CD4-positive, alpha-beta T cell treated with Interleukin-1 beta for 1 hour (primary cell): ENCODE data around the gene SPECC1.
A peak's percentile ranks its signal among the peaks of the same experiment; 100 is the strongest.
"Not testable (repeated sequence)": the region's sequence is repeated elsewhere in the genome, so short reads cannot be mapped to it uniquely, and the experiment has no call there.

Experiments
- DNase-seq, 2 donors: peaks; one replicate each; pipeline ENCODE4 v3.0.0-alpha.2; 2020 to 2022

Gene SPECC1, protein sequence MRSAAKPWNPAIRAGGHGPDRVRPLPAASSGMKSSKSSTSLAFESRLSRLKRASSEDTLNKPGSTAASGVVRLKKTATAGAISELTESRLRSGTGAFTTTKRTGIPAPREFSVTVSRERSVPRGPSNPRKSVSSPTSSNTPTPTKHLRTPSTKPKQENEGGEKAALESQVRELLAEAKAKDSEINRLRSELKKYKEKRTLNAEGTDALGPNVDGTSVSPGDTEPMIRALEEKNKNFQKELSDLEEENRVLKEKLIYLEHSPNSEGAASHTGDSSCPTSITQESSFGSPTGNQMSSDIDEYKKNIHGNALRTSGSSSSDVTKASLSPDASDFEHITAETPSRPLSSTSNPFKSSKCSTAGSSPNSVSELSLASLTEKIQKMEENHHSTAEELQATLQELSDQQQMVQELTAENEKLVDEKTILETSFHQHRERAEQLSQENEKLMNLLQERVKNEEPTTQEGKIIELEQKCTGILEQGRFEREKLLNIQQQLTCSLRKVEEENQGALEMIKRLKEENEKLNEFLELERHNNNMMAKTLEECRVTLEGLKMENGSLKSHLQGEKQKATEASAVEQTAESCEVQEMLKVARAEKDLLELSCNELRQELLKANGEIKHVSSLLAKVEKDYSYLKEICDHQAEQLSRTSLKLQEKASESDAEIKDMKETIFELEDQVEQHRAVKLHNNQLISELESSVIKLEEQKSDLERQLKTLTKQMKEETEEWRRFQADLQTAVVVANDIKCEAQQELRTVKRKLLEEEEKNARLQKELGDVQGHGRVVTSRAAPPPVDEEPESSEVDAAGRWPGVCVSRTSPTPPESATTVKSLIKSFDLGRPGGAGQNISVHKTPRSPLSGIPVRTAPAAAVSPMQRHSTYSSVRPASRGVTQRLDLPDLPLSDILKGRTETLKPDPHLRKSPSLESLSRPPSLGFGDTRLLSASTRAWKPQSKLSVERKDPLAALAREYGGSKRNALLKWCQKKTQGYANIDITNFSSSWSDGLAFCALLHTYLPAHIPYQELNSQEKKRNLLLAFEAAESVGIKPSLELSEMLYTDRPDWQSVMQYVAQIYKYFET

DNA sequence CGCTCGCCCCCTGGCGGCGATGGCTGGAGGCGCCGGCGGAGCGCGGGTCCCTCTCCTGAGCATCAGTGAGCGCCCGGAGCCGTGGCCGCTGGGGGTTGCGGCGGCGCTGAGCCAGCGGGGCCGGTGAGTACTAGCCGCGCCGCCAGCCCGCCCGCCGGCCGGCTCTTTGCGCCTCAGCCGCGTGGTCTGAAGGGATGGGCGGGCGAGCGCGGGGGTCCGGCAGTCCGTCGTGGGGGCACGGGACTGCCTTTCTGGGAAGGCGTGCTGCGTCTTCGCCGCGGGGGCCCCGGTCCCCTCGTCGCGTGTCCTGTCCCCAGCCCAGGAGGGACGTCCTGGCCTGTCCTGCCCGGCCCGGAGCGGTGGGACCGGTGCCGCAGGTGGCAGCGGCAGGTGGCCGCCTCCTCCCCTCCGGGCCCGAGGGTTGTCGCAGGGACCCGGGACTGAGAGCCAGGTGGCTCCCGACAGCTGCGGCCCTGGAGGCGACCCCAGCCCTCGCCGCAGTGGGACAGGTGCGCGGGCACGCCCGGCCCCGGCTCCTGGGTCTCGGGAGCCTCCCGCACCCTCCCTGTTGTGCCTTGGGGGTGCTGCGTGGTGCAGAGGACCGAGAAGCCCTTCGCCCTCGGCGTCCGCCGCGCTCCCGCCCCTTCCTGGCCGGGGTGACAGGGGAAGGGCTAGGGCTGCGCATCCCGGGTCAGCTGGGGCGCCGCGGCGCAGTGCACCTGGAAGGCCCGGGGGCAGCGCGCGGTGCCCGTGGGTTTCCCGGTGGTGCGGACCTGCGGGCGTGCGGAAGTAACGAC, at the start of gene SPECC1:
Gene SPECC1 (plus strand): TSS at position 58 of the 797 bp plus-strand sequence. CDS start 87,293 bp downstream, outside the sequence.
- peak; percentile 87 to 89 for DNase-seq

DNA sequence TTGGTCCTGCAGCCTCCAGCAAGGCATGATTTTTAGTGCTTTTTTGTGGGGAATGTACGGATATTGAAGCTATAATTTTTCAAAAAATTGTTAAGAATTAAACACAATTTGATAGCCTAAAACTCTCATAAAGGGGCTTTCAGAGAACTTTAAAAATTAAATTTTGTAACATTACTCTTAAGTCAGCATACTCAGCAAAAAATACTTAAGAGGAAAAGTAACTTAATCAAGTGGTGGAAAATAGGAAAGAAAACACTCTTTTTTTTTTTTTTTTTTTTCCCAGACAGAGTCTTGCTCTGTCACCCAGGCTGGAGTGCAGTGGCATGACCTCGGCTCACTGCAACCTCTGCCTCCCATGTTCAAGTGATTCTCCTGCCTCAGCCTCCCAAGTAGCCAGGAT, 46.2 kb upstream of the SPECC1 start:
- not testable (repeated sequence) for DNase-seq

DNA sequence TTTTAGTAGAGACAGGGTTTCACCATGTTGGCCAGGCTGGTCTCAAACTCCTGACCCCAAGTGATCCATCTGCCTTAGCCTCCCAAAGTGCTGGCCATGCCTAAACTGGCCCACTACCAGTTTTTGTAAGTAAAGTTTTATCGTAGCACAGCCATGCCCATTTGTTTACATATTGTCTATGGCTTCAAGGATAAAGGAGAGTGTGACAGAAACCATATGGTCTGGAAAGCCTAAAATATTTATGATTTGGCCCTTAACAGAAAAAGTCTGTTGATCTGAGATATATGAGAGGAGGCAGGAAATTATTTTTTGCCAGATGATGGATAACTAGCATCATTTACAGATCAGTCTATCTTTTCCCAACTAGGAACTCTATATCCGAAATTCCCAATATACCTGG, 36.0 kb upstream of the SPECC1 start:
- no peak for DNase-seq

DNA sequence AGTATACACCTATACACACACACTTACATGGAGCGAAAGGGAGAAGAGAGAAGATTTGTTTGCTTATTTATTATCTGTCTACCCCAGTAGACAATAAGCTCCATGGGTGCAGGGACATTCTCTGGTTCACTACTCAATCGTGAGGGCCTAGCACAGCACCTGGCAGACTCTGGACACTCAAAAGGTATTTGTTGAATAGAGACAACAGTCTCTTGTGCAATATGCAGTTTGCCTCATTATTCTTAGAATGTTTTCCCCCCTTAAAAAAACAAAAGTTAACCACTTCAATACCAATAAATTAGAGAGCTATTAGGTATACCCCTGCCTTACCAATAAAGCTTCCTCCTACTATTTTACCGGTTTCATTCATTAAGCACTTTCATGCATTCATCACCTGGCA, 33.6 kb upstream of the SPECC1 start:
- no peak for DNase-seq

DNA sequence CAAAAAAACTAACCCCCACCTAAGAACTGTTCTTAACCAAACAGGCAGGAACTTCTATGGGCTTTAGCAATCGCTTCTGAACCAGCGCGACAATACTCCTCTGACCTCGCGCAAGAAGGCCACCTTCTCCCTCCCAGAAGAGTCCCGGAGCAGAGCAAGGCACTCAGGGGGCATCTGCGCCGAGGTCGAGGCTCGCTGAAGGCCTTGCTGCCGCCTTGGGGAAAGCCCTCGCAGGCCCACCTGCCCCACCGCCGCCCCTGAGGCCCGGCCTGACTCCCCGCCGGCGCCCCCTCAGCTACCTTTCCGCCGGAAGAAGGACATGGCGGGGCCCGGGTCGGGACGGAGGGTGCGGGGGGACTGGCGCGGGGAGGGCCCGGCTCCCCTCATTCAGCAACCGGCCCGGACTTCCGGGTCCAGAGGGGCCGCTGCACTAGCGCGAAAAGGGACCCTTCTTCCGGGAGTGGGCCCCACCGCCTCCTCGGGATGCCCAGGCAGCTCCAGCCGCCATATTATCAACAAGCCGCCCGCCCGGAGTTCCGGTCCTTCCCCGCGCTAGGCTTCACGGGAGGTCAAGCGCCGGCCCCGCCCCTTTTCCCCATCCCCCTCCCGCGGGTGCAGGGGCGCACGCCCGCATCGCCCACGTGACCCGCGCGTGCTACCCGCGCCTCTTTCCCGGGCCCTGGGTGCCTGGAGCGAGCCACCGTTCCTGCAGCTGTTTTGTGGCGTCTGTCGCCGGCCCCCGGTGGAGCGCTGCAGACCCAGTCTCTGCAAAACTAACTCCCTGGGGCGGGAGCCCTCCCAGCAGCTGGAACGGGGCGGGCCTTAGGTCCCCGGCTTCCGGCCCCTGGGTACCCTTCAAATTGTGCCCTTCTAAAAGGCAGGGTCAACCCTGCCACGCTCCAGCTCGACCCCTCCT, 31.6 kb upstream of the SPECC1 start, which contains the start of gene AKAP10:
Gene AKAP10 (minus strand): TSS at position 536 of the 916 bp plus-strand sequence. CDS start 149 bp downstream, at position 387.
- DNase-seq: peak; percentile 90 to 92

DNA sequence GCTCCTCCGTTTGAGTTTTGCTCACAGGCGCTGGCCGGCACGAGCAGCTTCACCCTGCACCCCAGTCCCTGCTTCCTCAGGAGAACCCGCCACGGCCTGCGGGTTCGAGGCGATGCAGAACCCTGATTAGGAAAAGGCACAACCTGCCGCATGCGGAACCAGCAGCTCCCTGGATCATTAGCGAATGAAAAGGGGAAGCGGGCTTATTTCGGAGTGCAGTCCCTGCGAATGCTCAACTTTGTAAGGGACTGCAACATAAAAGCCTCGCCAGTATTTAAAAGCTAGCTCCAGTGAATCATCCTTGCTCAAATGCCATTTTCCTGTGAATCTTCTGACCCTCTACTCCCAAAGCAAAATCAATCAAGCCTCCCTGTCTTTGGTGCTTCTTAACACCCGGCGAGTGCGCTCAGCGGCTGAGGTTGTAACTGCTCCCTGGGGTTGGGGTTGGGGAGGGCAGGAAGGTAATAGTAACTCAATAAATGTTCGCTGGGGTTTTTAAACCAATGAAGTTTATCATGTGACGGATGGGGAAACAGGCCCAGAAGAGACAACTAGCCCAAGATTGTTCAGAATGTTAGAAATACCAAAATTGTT, 30.9 kb upstream of the SPECC1 start:
- peak in 1 of 2 donors; percentile 25 for DNase-seq

DNA sequence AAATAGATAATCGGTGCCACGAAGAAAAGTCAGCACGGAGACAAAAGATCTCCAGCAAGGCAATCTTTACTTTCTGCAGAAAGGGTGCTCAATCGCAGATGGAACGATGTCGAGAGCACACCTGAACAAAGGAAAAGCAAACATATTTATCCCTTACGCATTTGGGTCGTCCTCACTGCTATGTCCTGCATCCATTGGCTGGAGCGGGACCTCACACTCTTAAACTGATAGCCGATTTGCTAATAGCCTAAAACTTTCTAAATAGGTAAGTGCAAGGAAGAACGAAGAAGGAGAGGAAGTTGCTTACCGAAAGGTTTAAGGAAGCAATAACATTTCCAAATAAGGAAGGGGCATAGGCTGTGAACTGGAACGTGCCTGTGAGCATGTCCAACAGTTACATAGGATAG, 30.4 kb upstream of the SPECC1 start:
- no peak for DNase-seq

DNA sequence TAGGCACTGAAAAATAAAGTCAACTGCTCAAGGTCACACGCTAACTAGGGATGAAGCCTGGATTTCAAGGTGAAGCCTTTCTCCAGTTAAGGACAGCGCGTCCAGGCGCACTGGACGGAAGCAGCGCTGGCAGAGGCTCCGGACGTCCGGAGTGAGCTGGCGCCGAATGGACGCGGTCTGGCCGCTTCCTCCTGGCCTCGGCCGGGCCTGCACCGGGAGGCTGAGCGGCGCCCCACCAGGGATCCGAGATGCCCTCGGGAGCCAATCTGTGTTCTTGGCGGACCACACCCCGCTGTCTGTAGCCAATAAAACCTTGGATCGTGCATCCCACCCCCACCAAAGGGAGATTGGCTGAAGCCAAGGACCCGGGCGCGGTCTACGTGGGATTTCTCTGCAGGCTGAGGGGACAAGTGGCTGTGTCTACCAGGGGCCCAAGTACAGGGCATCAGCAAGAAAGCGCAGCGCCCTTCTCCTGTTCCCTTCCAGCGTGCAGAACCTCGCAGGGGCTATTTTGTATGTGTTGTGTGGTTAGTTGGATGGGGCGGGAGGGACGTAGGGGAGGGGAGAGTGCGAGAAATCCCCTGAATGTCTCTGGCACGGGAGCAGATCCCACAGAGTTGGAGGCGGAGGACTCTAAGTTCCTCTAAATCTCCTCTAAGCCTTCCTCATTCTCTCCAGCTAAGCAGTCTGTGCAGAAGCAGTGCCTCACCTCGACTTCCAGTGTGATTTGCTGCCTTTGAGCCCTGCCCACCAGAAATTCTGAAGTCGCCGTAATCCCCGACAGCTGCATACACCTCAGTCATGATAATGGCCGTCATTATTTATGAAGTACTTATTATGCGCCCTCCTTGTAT, 29.0 kb upstream of the SPECC1 start:
- peak in 1 of 2 donors; percentile 11 for DNase-seq

DNA sequence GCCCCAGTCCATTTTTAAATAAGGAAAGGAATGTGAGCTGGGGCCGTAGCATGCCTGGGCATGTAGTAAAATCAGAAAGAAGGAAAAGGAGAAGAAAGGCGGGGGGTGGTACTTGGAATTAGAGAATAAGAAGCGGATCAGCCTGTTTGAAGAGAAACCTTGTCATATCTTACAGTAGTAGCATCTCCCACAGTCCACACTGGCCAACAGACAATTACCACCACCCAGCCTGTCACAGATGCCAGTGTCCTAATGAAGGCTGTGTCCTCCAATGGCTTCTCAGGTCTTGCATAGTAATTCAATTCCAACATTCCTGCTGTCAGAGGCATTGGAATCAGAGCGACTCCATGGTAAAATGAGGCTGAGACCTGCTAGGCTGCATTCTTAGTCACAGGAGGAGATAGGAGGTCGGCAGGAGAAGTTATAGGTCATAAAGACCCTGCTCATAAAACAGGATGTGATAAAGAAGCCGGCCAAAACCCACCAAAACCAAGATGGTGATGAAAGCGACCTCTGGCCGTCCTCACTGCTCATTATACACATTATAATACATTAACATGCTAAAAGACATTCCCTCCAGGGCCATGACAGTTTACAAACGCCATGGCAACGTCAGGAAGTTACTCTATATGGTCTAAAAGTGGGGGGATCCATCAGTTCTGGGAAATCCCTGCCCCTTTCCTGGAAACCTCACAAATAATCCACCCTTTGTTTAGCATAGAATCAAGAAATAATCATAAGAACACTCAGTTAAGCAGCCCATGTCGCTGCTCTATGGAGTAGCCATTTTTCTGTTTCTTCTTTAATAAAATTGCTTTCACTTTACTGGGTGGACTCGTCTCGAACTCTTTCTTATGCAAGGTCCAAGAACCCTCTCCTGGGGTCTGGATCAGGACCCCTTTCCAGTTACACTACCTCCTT, 22.0 kb upstream of the SPECC1 start:
- DNase-seq: no peak

DNA sequence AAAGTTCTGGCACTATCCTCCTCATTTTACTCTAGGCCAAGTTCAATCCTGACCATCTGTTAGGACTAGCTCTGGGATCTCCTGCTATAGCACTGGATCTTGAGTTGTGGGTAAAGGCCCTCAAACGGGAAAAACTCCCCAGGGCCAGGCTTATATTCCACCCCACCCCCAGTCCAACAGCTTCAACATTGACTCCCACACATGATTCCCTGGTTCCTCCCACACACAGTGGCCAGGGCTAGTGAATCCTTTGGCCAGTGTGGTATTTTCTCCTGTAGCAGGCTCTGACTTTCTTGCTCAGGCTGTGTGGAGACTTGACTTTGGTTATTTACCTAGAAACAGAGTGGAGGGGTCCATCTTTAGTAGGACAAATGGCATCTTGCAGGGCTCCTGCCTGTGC, 21.3 kb upstream of the SPECC1 start:
- DNase-seq: no peak

DNA sequence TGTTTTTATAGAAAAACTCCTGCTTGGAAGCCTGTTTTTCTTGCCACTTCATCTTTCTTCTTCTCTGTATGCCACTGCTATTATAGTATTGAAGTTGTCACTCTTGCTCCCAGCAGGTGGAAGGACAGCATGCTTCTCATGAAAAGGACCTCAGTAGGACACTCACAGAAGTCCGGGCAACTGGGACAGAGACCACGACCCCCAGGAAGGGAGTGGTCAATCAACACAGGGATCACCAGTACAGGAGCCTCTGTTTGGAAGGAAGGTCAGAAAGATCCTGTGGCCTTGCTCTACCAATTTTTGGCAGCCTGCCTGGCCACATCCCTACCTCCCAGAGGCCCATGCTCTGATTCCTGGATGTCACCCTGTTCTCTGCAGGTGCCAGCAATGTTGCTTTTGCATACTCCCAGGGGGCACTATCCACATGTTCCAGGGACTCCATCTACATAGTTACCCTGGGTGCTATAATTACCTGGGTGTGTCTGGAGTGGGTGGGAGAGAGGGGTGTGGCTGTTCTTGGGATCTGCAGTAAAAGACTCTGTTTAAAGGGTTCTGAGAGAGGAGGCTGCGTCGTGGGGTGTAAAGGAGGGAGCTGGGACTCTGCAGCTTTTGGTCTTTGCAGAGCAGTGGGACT, 17.8 kb upstream of the SPECC1 start:
- no peak for DNase-seq

DNA sequence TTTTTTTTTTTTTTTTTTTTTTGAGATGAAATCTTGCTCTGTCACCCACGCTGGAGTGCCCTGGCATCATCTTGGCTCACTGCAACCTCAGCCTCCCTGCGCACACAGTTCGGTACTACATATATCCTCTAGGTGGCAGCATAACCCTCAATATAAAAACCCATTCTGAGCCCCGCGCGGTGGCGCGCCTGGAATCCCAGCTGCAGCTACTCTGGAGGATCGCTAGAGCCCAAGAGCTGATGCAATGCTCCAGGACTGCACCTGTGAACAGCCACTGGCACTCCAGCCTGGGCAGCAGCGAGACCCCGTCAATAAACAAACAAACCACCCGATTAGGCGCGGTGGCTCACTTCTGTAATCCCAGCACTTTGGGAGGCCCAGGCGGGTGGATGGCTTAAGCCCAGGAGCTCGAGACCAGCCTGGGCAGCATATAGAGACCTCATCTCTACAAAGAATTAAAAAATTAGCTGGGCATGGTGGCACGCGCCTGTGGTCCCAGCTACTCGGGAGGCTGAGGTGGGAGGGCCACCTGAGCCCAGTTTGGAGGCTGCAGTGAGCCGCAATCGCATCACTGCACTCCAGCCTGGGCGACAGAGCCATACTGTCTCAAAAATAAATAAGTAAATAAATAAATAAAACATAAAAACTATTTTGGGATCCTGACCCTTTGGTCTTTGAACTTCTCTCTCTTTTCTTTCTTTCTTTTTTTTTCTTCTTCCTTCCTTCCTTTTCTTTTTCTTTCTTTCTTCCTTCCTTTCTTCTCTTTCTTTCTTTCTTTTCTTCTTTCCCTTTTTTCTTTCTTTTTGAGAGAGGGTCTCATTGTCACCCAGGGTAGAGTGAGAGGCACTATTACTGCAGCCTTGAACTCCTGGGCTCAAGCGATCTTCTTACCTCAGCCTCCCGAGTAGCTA, 16.1 kb upstream of the SPECC1 start:
- DNase-seq: peak; percentile 76 to 80

DNA sequence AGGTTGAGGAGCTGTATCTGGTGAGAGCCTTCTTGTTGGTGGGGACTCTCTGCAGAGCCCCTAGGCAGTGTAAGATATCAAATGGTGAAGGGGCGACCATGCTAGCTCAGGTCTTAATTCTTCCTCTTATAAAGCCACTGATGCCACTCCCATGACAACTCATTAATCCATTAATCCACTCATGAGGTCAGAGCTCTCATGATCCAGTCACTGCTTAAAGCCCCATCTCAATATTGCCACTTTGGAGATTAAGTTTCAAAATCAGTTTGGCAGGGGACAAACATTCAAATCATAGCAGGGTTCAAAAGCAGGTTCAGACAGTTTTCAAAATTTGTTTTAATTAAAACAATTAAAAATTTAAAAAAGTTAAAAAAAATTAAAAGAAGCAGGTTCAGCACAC, 13.1 kb upstream of the SPECC1 start:
- no peak for DNase-seq

DNA sequence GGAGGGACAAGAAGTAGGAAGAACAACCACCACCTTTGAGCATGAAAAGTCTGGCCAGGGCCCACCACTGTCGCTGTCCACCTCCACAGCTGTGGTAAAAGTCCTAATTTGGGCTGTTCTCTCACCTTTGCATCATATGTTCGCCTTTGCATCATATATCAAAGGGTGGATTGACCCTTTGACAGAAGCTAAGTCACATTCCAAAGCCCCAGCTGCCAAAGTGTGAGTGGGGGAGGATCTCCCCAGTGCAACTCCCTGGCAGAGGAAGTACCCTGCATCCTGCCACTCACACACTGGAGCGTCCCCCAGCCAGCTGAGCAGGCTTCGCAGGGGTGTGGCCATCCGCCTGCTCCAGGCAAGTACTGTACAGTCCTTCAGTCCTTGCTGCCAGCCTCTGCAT, 12.7 kb upstream of the SPECC1 start:
- DNase-seq: peak in 1 of 2 donors; percentile 6

DNA sequence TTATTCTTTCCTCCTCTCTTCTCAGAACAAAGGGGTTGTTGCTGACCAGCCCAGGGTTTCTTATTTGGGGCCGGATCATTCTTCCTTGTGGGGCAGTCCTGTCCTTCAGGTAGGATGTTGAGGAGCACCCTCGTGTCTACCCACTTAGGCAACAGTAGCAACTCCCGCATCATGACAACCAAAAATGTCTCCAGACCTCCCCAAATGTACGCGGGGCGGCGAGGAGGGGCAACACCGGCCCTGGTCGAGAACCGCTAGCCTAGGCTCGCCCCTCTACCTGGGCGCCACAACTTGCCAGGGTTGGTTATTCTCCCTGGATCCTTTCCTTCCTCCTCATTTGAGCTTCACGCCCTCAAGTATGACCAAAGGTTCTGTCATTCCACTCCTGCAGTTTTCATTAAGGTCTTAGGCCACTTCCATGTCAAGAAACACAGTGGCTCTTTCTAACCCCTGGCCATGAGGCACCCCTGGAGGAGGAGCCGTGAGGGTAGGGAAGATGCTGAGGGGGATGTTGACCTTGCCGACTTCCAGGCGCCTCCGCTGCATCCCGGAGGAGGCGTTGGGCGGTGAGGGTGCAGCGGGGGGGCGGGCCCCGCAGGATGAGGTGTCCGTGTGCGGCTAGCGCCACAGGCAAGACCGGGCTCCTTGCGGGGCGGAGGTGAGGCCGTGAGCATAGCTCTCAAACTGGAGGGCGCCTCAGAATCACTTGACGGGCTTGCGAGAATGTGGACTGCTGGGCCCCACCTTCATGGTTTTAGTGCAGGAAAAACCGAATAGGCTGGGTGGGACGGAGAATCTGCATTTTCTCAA, 712 bp upstream of the SPECC1 start:
- no peak for DNase-seq

DNA sequence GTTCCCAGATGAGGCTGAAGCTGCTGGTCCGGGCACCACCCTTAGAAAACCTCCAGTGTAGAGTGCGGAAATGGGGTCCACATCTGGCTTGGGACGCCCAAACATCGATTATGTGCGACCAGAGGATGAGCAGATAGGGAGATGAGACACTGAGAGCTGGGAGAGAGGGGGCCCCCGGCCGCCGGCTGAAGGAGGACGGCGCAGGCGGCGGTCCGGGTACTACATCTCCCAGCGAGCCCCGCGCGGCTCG, 182 bp upstream of the SPECC1 start:
- no peak for DNase-seq
